ENCODE data around the gene EFNB2. TPM values are rescaled to one million over a fixed set of nuclear protein-coding genes. Genes with fewer than 3 reads are reported as not detected.
A peak's percentile ranks its signal among the peaks of the same experiment; 100 is the strongest.

Gene EFNB2
- total and polyA plus RNA-seq, 5 experiments from 2014 or later, result 0.12 to 0.49 (median 0.49) TPM; not detected in 2

DNA sequence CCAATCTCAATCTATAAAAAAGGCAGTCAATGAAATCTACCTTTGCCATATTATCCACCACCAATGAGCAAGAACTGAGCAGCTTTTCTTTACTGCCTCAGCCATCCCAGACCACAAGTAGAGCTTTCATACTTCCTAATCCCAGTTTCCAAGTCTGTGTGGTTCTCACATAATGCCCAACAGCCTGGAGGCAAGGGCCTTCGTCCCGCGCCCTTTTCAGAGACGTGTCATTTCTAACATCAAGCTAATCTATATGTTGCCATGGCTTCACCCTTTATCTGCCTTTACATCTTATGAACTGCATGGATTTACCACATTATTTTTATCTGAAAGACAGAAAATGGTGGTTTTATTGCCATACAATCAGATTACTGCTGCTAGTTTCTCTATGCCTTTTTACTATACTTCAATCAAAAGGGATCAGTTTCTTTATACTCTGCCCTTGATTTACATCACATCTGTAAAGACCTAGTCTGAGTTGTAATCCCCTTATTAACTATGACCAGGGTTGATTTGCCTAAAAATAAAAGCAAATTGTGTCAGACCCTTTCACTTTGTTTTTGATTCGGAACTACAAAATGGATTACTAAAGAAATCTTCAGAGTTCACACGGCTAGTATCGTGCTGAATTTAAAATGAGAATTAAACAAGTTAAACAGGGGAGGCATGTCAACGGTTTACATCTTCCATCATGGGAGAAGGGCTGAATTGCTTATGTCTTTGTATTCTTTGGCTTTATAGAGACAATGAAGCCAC, 5.9 kb downstream of the EFNB2 start:
- Mint-ChIP-seq H3K4me3 (no peak overlapping the region), H3K36me3 (no peaks in the 10 kb centered on the region), H3K4me1 (peaks cover 4 to 15% (median 12%) of the 10 kb centered on the region in 4 donors), H3K9me3 (no peaks in the 10 kb centered on the region), H3K27ac (no peak overlapping the region), H3K27me3 (peaks cover 38 to 84% (median 63%) of the 10 kb centered on the region in 5 donors)
- DNase-seq (no peak), ATAC-seq (no peak)
- POLR2A ChIA-PET, result no interaction called here

DNA sequence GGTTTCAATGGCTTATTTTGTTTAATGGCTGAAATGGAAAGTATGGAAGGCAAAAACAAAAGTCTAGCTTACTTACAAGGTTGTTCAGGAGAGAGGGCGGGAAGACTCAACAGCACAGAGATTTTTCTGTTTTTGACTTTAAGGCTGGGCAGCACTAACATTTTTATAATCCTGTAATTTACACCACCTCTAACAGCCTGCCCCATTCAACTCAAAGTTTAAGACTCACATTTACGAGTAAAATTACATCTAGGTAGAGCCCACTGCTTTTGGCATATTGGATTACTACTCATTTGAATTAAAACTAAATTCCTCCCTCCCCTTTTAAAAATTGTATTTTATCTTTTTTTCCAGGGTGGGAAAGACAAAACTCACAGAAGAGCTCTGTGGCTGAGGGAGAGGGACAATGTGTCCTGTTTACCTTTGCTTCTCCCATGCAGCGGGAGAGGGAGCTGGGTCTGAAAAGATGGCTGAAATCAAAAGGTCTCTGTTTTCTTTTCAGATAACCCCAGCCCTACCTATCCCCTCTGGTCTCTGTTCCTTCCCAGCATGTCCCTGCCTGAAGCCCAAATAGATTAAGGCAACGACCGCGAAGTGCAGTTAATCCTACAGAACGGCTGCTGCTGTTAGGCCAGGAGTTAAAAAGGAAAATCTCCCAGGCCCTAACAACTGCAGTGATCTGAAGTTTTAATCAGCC, 6.6 kb downstream of the EFNB2 start:
- peak overlapping the region in 1 of 10 donors; percentile 3 for H3K27ac Mint-ChIP-seq
- no peak overlapping the region for H3K4me3 Mint-ChIP-seq
- no peak for DNase-seq
- H3K27me3 Mint-ChIP-seq, result peaks cover 38 to 84% (median 62%) of the 10 kb centered on the region in 5 donors
- no peak for ATAC-seq
- H3K9me3 Mint-ChIP-seq, result no peaks in the 10 kb centered on the region
- H3K36me3 Mint-ChIP-seq, result no peaks in the 10 kb centered on the region
- peaks cover 4 to 12% (median 11%) of the 10 kb centered on the region in 4 donors for H3K4me1 Mint-ChIP-seq
- POLR2A ChIA-PET, result no interaction called here

- POLR2A ChIA-PET, result no interaction called here
- H3K4me3 Mint-ChIP-seq, result no peak overlapping the region
- H3K27ac Mint-ChIP-seq, result no peak overlapping the region
- H3K4me1 Mint-ChIP-seq, result peaks cover 0 to 4% (median 2%) of the 10 kb centered on the region in 4 donors
- H3K36me3 Mint-ChIP-seq, result no peaks in the 10 kb centered on the region
- H3K27me3 Mint-ChIP-seq, result peaks cover 34 to 84% (median 57%) of the 10 kb centered on the region in 5 donors
- no peak for ATAC-seq
- H3K9me3 Mint-ChIP-seq, result no peaks in the 10 kb centered on the region
- no peak for DNase-seq
Observed at GRCh38 chr13:106527826-106528225, 7.6 kb downstream of the EFNB2 start.

DNA sequence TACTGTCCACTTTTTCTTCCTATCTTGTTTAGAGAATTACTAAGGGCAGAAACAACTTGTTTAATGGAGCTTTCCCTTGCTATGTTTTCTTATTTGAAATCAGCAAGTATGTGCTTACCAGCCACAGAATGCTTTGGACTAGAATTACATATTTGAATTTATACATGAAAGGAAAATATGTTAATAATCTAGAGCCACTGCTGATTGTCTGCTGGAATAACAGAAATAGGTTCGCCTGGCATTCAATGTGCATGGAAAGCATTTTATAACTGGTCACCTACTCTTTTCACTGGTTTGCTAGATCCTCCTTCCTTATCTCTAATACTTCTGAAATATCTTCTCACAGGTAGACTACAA, 8.0 kb downstream of the EFNB2 start:
- Mint-ChIP-seq H3K4me3 (no peak overlapping the region), H3K27me3 (peaks cover 30 to 84% (median 54%) of the 10 kb centered on the region in 5 donors), H3K4me1 (no peaks in the 10 kb centered on the region), H3K9me3 (no peaks in the 10 kb centered on the region), H3K36me3 (no peaks in the 10 kb centered on the region), H3K27ac (no peak overlapping the region)
- ATAC-seq (no peak), DNase-seq (no peak)
- POLR2A ChIA-PET, result no interaction called here

GRCh38 chr13:106526738-106527444, 8.6 kb downstream of the EFNB2 start:
- no peak for DNase-seq
- H3K9me3 Mint-ChIP-seq, result no peaks in the 10 kb centered on the region
- no peaks in the 10 kb centered on the region for H3K36me3 Mint-ChIP-seq
- POLR2A ChIA-PET, result no interaction called here
- peaks cover 26 to 84% (median 54%) of the 10 kb centered on the region in 5 donors for H3K27me3 Mint-ChIP-seq
- H3K27ac Mint-ChIP-seq, result no peak overlapping the region
- H3K4me3 Mint-ChIP-seq, result no peak overlapping the region
- H3K4me1 Mint-ChIP-seq, result no peaks in the 10 kb centered on the region
- no peak for ATAC-seq

GRCh38 chr13:106525865-106526264, 9.6 kb downstream of the EFNB2 start:
- POLR2A ChIA-PET, result no interaction called here

GRCh38 chr13:106524108-106524507, 11.4 kb downstream of the EFNB2 start:
- Mint-ChIP-seq H3K4me3 (no peak overlapping the region), H3K9me3 (no peaks in the 10 kb centered on the region), H3K4me1 (no peaks in the 10 kb centered on the region), H3K27me3 (peaks cover 13 to 61% (median 41%) of the 10 kb centered on the region in 5 donors), H3K27ac (no peak overlapping the region), H3K36me3 (no peaks in the 10 kb centered on the region)
- POLR2A ChIA-PET, result no interaction called here
- ATAC-seq (no peak), DNase-seq (no peak)

More at GRCh38 chr13:106525865-106526264, 9.6 kb downstream of the EFNB2 start:
- Mint-ChIP-seq H3K27me3 (peaks cover 24 to 78% (median 50%) of the 10 kb centered on the region in 5 donors), H3K27ac (no peak overlapping the region), H3K4me1 (no peaks in the 10 kb centered on the region), H3K36me3 (no peaks in the 10 kb centered on the region), H3K4me3 (no peak overlapping the region), H3K9me3 (no peaks in the 10 kb centered on the region)
- ATAC-seq, result no peak
- no peak for DNase-seq

DNA sequence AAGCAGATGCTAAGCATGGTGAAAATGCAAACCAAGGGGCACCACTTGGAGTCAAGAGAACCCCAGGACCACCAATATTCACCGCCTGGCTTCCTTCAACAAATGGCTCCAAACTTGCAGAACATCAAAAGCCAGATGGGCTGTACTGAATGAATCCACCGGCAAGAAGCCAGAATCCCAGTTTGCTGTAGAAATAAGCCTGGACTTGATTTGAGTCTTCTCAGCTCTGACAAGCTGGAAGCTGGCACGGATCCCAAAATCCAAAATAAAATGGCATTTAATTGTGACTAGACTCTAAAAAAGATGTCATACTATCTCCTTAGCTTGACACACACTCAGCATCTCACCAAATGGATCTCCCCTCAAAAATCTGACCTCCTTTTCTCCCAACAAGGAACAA, 11.9 kb downstream of the EFNB2 start:
- Mint-ChIP-seq H3K27ac (no peak overlapping the region), H3K9me3 (no peaks in the 10 kb centered on the region), H3K27me3 (peaks cover 16 to 55% (median 40%) of the 10 kb centered on the region in 5 donors), H3K4me3 (no peak overlapping the region), H3K4me1 (no peaks in the 10 kb centered on the region), H3K36me3 (no peaks in the 10 kb centered on the region)
- ATAC-seq (no peak), DNase-seq (no peak)
- POLR2A ChIA-PET, result no interaction called here

DNA sequence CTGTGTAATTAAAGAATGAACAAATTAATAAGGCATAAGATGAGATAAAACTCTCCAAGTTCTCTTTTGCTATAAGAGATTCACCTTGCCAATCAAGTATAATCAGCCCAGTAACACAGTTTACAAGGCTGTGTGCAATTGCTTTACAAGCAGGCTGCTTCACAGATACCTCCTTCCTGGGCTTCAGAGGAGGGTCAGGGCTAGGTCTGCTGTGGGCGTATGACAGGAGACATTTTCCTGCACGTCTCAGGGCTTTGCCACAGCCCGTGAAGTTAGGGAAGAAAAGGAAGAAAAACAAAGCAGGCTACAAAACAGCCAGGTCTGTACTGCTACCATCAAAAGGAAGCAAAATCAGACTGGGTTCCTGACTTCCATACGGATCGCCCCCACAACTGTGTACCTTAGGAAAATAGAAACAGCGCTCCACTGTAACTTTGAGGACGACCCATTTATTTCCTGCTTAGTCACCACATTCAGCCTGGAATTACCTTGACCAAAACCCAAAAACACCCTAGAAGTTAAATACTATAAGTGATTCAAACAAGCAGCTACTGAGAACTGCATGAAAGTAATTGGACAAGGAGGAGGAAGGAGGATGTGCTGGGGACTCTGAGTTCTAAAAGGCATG, 12.4 kb downstream of the EFNB2 start:
- no peak overlapping the region for H3K4me3 Mint-ChIP-seq
- H3K36me3 Mint-ChIP-seq, result no peaks in the 10 kb centered on the region
- no peaks in the 10 kb centered on the region for H3K9me3 Mint-ChIP-seq
- ATAC-seq, result no peak
- POLR2A ChIA-PET, result no interaction called here
- peaks cover 13 to 50% (median 36%) of the 10 kb centered on the region in 5 donors for H3K27me3 Mint-ChIP-seq
- no peak for DNase-seq
- no peak overlapping the region for H3K27ac Mint-ChIP-seq
- H3K4me1 Mint-ChIP-seq, result no peaks in the 10 kb centered on the region

- no peak overlapping the region for H3K27ac Mint-ChIP-seq
- H3K27me3 Mint-ChIP-seq, result peaks cover 14 to 50% (median 29%) of the 10 kb centered on the region in 5 donors
- ATAC-seq, result no peak
- DNase-seq, result no peak
- no peaks in the 10 kb centered on the region for H3K4me1 Mint-ChIP-seq
- no peaks in the 10 kb centered on the region for H3K9me3 Mint-ChIP-seq
- POLR2A ChIA-PET, result no interaction called here
- H3K4me3 Mint-ChIP-seq, result no peak overlapping the region
- H3K36me3 Mint-ChIP-seq, result no peaks in the 10 kb centered on the region
Observed at GRCh38 chr13:106522112-106522705, 13.3 kb downstream of the EFNB2 start.

DNA sequence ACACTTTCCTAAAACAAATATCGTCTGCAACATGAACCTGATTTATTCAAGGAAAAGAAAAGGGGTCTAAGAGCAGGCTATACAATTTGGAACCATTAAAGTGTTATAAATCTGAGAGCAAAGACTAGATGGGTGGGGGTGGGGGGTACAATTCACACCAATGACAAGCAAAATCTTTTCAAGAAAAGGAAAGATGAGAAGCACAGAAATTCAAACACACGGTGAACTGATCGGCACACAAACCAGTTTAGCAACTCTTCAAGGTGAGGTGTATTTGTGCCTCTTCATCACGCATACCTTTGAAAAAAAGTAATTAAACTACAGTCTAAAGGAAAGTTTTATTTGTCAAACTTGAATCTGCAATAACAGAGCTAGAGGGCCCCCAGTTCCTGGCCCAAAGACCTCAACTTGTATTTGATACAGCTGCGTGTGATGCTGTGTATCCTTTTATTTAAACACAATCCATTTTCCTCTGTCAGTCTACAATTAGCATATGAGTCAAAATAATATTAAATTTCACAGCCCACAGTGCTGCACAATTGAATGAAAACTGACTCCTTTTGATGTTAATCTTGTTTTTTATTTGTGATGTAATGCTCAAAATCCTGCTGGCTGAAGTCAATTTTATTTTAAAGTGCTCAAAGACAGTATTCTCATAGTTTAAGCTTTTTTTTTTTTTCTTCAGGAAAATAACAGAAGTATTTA, 14.2 kb downstream of the EFNB2 start:
- Mint-ChIP-seq H3K9me3 (no peaks in the 10 kb centered on the region), H3K4me3 (no peak overlapping the region), H3K27ac (no peak overlapping the region), H3K27me3 (peaks cover 12 to 50% (median 22%) of the 10 kb centered on the region in 5 donors), H3K36me3 (no peaks in the 10 kb centered on the region), H3K4me1 (no peaks in the 10 kb centered on the region)
- ATAC-seq, result no peak
- DNase-seq, result no peak
- POLR2A ChIA-PET, result no interaction called here

All from naive thymus-derived CD8-positive, alpha-beta T cell (primary cell).